Thoracic aorta (tissue), 2 donors: ENCODE results near the gene GATAD2A. TPM values are rescaled to one million over a fixed set of nuclear protein-coding genes. Genes with fewer than 3 reads are reported as not detected.

ENCODE experiments used
- ATAC-seq: fragments of 150-250 bp; one replicate; pipeline ENCODE4 v1.8.0; 2017; ENCODE audit warnings: low read depth; ENCODE audit not compliant: insufficient number of reproducible peaks, low FRiP score
- DNase-seq: peaks from one replicate; pipeline ENCODE4 v3.0.0-alpha.2; 2020; ENCODE audit warnings: low spot score
- H3K27ac ChIP-seq, 2 donors: fragments of 200-600 bp; sonication (generic); 1 replicate in 1 of 2; 2 replicates in 1 of 2; pipeline ENCODE4 v1.5.1; 2016; ENCODE audit warnings: mild to moderate bottlenecking in 2 of 2, moderate library complexity in 2 of 2
- H3K27me3 ChIP-seq: fragments of 200-600 bp; sonication (generic); replicated peaks from 2 replicates; pipeline ENCODE4 v1.6.0; 2016; ENCODE audit warnings: mild to moderate bottlenecking; ENCODE audit not compliant: insufficient read depth
- H3K36me3 ChIP-seq: fragments of 200-600 bp; sonication (generic); one replicate; pipeline ENCODE4 v1.5.1; 2016
- H3K4me1 ChIP-seq, 2 donors: fragments of 200-600 bp; sonication (generic); 1 replicate in 1 of 2; 2 replicates in 1 of 2; pipeline versions ENCODE4 v1.5.1 to v1.6.0; 2016; ENCODE audit warnings: low read depth in 2 of 2, mild to moderate bottlenecking in 1 of 2; ENCODE audit not compliant: control insufficient read depth in 1 of 2
- H3K4me3 ChIP-seq: fragments of 200-600 bp; sonication (generic); 2 replicates; pipeline ENCODE4 v1.5.1; 2016; ENCODE audit warnings: mild to moderate bottlenecking
- H3K9me3 ChIP-seq: fragments of 200-600 bp; sonication (generic); 2 replicates; pipeline ENCODE4 v1.5.1; 2016
- CTCF ChIP-seq: fragments of 200-600 bp; sonication (generic); IDR thresholded peaks from one replicate; pipeline ENCODE4 v1.5.1; 2019; ENCODE audit warnings: antibody characterized with exemption
- total RNA-seq, 2 donors: library from RNA; depleted of rRNA; stranded (reverse); fragments of >200 nt; gene quantifications; one replicate each; pipeline versions ENCODE4 v1.1.0 to v1.2.3, GENCODE V29; 2016

The GATAD2A gene
- total RNA-seq, 2 donors from 2014 or later = 55.9 to 79.1 TPM

GRCh38 chr19:19420570-19421298 lies 15.3 kb downstream of the GATAD2A start:
- no peak for ATAC-seq

GRCh38 chr19:19421299-19421696 lies 15.8 kb downstream of the GATAD2A start:
- H3K4me3 ChIP-seq = no peak overlapping the region
- no peak overlapping the region for H3K27ac ChIP-seq
- no peaks in the 10 kb centered on the region for H3K9me3 ChIP-seq
- no peak for ATAC-seq
- no peaks in the 10 kb centered on the region for H3K36me3 ChIP-seq
- DNase-seq = no peak
- peaks cover 22 to 61% of the 10 kb centered on the region in 2 donors for H3K4me1 ChIP-seq
- no peaks in the 10 kb centered on the region for H3K27me3 ChIP-seq
- TF ChIP-seq CTCF = no peak

More at GRCh38 chr19:19420570-19421298, 15.3 kb downstream of the GATAD2A start:
- Histone ChIP-seq H3K4me1 (peaks cover 23 to 58% of the 10 kb centered on the region in 2 donors), H3K9me3 (no peaks in the 10 kb centered on the region), H3K27ac (no peak overlapping the region), H3K27me3 (no peaks in the 10 kb centered on the region), H3K4me3 (no peak overlapping the region), H3K36me3 (no peaks in the 10 kb centered on the region)
- no peak for TF ChIP-seq CTCF
- no peak for DNase-seq

- H3K4me1 ChIP-seq = peaks cover 22 to 61% of the 10 kb centered on the region in 2 donors
Observed at GRCh38 chr19:19422156-19422555, 16.7 kb downstream of the GATAD2A start.

GRCh38 chr19:19423322-19423721 lies 17.8 kb downstream of the GATAD2A start:
- Histone ChIP-seq H3K27ac (peak overlapping the region; percentile 47 to 65), H3K4me1 (peaks cover 27 to 57% of the 10 kb centered on the region in 2 donors), H3K36me3 (no peaks in the 10 kb centered on the region)

More at GRCh38 chr19:19422156-19422555, 16.7 kb downstream of the GATAD2A start:
- TF ChIP-seq CTCF = no peak
- ATAC-seq (no peak), DNase-seq (no peak)
- no peaks in the 10 kb centered on the region for H3K27me3 ChIP-seq
- H3K27ac ChIP-seq = no peak overlapping the region
- no peaks in the 10 kb centered on the region for H3K9me3 ChIP-seq
- no peak overlapping the region for H3K4me3 ChIP-seq
- no peaks in the 10 kb centered on the region for H3K36me3 ChIP-seq

More at GRCh38 chr19:19423322-19423721, 17.8 kb downstream of the GATAD2A start:
- Histone ChIP-seq H3K9me3 (no peaks in the 10 kb centered on the region), H3K4me3 (no peak overlapping the region), H3K27me3 (no peaks in the 10 kb centered on the region)
- peak; percentile 48 for ATAC-seq
- TF ChIP-seq CTCF = no peak
- DNase-seq = no peak
